GM19467 (cell line): ENCODE results near the gene NTN5.
A peak's percentile ranks its signal among the peaks of the same experiment; 100 is the strongest.
"Not testable (repeated sequence)": the region's sequence is repeated elsewhere in the genome, so short reads cannot be mapped to it uniquely, and the experiment has no call there.

Source experiments
- ATAC-seq: cut with Tn5 transposase; IDR thresholded peaks from one replicate; pipeline ENCODE4 v1.9.1; 2021; ENCODE audit warnings: mild to moderate bottlenecking, moderate library complexity; ENCODE audit not compliant: unreplicated experiment

The NTN5 gene

GRCh38 chr19:48632692-48633147 lies 40.1 kb downstream of the NTN5 start:
- no peak for ATAC-seq

DNA sequence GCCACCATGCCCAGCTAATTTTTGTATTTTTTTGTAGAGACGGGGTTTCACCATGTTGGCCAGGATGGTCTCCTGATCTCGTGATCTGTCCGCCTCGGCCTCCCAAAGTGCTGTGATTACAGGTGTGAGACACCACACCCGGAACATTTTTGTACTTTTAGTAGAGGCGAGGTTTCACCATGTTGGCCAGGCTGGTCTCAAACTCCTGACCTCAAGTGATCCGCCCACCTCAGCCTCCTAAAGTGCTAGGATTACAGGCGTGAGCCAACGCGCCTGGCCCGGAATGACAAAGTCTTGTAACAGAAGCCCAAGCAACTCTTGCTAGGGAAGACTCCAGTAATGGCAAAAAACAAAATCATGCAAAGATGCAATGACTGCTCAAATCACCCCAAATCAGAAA lies 40.5 kb downstream of the NTN5 start:
- not testable (repeated sequence) for ATAC-seq

GRCh38 chr19:48631225-48631624 lies 41.6 kb downstream of the NTN5 start:
- ATAC-seq = no peak

DNA sequence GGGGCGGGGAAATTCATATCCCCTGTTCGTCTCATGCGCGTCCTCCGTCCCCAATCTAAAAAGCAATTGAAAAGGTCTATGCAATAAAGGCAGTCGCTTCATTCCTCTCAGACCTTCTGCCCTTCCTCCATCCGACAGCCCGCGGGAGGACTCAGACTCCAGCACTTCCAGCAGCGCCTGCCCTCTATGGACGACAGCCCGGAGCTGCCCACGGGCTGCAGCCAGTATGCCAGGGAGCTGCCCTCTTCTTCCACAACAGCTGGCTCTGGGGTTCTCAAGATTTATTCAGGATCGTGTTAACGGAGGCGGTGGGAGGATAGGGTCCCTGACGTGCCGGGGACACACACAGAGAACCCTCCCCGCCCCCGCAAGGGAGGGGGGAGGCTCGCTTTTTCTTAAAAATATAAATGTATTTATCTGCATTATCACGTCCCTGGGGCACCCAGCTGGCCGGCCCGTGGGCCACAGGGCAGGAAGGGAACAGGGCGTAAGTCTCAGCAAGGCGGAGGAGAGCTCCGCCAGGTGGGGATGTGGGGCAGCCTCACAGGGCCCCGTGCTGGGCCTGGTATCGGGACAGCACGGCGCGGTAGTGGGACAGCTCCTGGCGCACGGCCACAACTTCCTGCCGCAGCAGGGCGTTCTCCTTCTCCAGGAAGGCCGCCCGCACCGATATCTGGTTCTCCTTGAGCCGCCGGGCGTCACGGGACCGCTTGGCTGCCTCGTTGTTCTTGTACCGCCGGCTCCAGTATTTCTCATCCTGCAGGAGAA lies 42.3 kb downstream of the NTN5 start:
- ATAC-seq = no peak

- no peak for ATAC-seq
Measured at GRCh38 chr19:48629599-48630295, 43.1 kb downstream of the NTN5 start.

DNA sequence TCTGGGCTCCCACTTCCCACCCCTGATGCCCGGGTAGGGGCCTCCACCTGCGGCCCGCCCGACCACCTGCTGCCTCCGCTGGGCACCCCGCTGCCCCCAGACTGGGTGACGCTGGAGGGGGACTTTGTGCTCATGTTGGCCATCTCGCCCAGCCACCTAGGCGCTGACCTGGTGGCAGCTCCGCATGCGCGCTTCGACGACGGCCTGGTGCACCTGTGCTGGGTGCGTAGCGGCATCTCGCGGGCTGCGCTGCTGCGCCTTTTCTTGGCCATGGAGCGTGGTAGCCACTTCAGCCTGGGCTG lies 43.6 kb downstream of the NTN5 start:
- ATAC-seq = no peak

DNA sequence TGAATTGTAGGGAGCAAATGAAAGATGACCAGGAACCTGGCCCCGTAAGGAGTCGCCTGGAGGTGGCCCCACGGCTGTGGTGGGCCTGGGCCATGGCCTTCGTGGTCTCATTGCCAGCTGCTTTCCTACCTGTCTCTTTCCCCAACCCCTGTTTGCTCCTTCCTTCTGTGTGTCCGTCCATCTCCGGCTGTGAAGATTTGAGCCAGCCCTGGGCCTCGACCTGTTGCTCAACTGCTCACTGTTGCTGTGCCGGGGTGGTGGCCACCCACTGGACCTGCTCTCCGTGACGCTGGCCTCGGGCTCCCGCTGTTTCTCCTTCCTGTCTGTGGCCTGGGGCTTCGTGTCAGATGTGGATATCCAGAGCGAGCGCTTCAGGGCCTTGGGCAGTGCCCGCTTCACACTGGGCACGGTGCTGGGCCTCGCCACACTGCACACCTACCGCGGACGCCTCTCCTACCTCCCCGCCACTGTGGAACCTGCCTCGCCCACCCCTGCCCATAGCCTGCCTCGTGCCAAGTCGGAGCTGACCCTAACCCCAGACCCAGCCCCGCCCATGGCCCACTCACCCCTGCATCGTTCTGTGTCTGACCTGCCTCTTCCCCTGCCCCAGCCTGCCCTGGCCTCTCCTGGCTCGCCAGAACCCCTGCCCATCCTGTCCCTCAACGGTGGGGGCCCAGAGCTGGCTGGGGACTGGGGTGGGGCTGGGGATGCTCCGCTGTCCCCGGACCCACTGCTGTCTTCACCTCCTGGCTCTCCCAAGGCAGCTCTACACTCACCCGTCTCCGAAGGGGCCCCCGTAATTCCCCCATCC lies 44.1 kb downstream of the NTN5 start:
- no peak for ATAC-seq

DNA sequence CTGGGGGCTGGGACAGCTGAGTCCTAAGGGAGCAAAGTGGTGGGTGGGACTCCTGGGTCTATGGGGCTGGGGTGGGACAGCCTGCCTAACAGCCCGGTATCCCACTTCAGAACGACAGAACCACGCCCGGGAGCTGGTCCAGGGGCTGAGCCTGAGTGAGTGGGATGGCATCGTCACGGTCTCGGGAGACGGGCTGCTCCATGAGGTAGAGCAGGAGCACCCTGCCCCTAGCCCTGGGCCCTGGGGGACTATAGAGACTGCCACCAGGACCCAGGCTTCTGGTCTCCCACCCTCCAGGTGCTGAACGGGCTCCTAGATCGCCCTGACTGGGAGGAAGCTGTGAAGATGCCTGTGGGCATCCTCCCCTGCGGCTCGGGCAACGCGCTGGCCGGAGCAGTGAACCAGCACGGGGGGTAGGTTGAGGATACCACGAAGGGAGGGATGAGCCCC lies 44.9 kb downstream of the NTN5 start:
- ATAC-seq = no peak

- no peak for ATAC-seq
Measured at GRCh38 chr19:48627201-48627864, 45.5 kb downstream of the NTN5 start.

GRCh38 chr19:48625891-48626327 lies 46.9 kb downstream of the NTN5 start:
- ATAC-seq = no peak

DNA sequence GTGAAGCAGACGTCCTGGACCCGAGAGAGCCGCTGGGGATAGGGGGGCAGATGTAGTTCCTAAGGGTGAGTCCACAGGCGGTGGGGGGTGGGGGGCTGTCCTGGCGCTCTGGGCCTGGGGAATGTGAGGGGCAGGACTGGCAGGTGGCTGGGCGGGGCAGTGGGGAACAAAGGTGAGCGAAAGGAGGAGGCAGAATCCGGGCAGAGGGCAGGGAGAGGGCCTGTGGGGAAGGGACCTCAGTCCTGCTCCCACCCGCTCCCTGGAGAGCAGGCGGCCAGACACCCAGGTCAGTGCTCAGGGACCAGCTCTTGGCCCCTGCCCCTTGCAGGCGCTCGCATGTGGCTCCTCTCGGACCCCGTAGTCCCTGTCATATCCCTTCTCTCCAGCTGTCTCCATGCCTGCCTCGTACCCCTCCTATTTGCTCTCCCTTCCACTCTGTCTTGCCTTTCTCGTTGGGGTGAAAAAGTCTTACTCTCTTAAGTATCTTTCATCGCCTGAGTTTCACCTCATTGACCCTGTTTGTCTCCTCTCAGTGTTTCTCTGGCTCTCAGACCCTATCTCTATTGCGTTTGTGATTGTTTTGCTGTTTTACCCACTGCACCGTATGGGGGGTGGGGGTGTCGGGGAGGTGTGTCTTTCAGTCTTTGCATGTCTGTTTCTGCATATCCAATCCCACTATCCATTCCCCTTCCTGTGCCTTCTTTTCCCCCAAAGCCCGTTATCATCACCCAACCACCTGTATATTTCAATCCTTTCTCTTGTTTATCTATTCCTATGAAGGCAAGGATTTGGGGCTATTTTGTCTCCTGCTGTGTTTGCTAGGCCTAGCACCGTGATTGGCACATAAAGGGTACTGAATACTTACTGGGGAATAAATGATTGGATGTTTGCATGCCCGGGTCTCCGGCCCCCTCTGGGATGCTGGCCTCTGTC lies 47.8 kb downstream of the NTN5 start:
- ATAC-seq = no peak

GRCh38 chr19:48624067-48624594 lies 48.7 kb downstream of the NTN5 start:
- peak; percentile 54 for ATAC-seq

- no peak for ATAC-seq
Measured at GRCh38 chr19:48623556-48624066, 49.2 kb downstream of the NTN5 start.

DNA sequence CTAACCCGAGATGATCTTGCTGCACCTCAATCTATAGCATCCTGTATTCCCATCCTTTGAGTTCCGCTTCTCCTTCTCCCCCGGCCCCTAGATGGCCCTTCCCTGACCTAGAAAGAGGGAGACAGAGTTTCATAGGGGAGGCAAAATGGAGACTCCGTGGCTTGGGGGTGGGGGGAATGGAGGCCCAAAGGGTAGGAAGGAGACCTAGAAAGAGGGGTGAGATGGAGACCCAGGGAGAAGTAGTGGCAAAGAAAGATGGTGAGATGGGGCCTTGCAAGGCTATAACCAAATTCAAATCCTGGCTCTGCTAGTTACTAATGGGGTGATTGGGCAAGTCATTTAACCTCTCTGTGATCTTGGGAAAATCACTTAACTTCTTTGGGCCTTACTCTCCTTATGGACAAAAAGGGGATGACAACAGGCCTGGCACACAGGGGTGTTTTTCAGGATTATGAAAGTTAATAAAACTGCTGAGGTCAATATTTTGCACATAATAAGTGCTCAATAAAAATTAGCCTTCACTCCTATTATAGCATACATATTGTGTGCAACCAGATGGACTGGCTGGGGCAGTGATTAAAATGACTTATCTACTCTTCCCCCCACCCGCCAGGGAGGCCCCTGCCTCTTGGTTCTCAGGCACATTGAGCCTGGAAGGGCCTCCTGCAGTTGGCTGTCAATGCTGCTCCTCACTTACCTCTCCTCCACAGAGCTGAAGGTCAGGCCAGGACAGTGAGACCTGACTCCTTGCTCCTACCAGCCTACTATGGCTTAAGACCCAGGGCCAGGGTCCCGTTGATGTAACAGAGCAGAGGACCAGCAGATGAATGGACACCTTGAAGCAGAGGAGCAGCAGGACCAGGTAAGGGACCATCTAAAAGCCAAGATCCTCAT lies 52.9 kb downstream of the NTN5 start:
- no peak for ATAC-seq

DNA sequence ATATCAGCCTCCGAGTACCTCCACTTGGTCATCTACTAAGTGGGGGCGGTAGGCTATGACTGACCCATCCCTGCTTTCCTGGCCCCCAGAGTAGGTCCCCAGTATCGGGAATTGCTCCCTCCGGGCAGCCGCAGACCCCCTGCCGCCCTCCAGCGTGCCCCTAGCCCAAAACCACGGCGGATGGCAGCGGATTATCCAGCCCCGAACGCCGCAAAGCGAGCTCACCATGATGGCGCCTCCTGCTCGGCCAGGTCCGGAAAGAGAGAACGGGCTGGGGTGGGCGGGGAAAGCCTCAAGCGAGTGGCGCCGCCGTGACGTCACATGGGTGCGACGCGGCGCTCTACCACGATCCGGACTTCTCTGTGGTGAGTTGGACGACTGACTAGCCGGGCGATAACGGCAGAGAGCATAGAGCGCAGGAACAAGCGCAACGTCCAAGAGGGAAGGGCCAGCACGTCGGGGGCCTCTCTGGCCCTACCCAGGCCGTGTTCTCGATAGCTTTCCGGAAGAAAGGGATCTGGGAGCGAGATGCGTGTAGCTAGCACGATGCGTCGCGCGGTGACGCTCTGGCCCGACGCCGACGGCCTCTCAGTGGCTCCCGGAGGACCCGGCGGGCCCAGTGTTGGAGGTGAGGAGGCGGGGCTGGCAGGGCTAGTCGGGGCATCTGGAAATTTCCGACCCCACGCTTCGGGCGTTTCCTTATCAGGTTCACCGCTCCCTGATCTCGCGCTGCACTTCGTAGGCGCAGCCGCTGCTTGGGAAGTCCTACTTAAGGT lies 53.7 kb downstream of the NTN5 start, which contains the start of the genes RPL18 and SPHK2:
TSS of gene RPL18 (minus strand) at position 263 of the 776 bp plus-strand sequence. CDS start at position 228, 35 bp downstream.
TSS of gene SPHK2 (plus strand) at position 591 of the 776 bp plus-strand sequence. CDS start 1,009 bp downstream, outside the sequence.
- peak; percentile 71 for ATAC-seq

GRCh38 chr19:48618278-48618915 lies 54.4 kb downstream of the NTN5 start:
- no peak for ATAC-seq
